BLaER1 treated with 17β-estradiol and CSF1 and Interleukin-3, amounts not matched to agents 10 nM and 100 nM (cell line): Measurements from ENCODE around the gene PCSK6.

Source experiments
- H3K27ac ChIP-seq, 11 experiments: shearing (Covaris generic); formaldehyde crosslinking; 2 replicates each; pipeline ENCODE4 v1.8.1; 2022
- H3K27me3 ChIP-seq, 11 experiments: shearing (Covaris generic); formaldehyde crosslinking; 2 replicates each; pipeline ENCODE4 v1.8.1; 2022
- H3K36me3 ChIP-seq, 11 experiments: shearing (Covaris generic); formaldehyde crosslinking; 2 replicates each; pipeline ENCODE4 v1.8.1; 2022
- H3K4me1 ChIP-seq, 10 experiments: shearing (Covaris generic); formaldehyde crosslinking; 2 replicates each; pipeline ENCODE4 v1.8.1; 2022
- H3K4me2 ChIP-seq, 11 experiments: shearing (Covaris generic); formaldehyde crosslinking; 2 replicates each; pipeline ENCODE4 v1.8.1; 2022
- H3K4me3 ChIP-seq, 10 experiments: shearing (Covaris generic); formaldehyde crosslinking; 2 replicates each; pipeline ENCODE4 v1.8.1; 2022
- H3K9ac ChIP-seq, 11 experiments: shearing (Covaris generic); formaldehyde crosslinking; 2 replicates each; pipeline ENCODE4 v1.8.1; 2022
- H3K9me3 ChIP-seq, 11 experiments: shearing (Covaris generic); formaldehyde crosslinking; replicated peaks in 1 of 11; 2 replicates each; pipeline ENCODE4 v1.8.1; 2022
- H4K20me1 ChIP-seq, 11 experiments: shearing (Covaris generic); formaldehyde crosslinking; 2 replicates each; pipeline ENCODE4 v1.8.1; 2022
- Cebpa-rat ChIP-seq, 11 experiments: shearing (Covaris generic); IDR thresholded peaks; 2 replicates each; pipeline ENCODE4 v1.8.1; 2022

PCSK6 gene

GRCh38 chr15:101316529-101316928, 173.0 kb downstream of the PCSK6 start:
- Histone ChIP-seq H3K9me3 (no peaks in the 10 kb centered on the region), H3K4me2 (no peak overlapping the region), H3K36me3 (no peaks in the 10 kb centered on the region), H3K27me3 (no peaks in the 10 kb centered on the region), H3K4me3 (no peak overlapping the region), H4K20me1 (no peaks in the 10 kb centered on the region), H3K4me1 (peaks cover 6 to 34% (median 30%) of the 10 kb centered on the region in 10 experiments; a peak in 18 of 20 replicates), H3K9ac (no peak overlapping the region), H3K27ac (no peak overlapping the region)
- TF ChIP-seq Cebpa-rat (IDR thresholded peaks at IDR 0.05): no peak

- H3K9ac ChIP-seq: no peak overlapping the region
- no peaks in the 10 kb centered on the region for H4K20me1 ChIP-seq
- no peaks in the 10 kb centered on the region for H3K9me3 ChIP-seq
- H3K36me3 ChIP-seq: no peaks in the 10 kb centered on the region
- no peaks in the 10 kb centered on the region for H3K27me3 ChIP-seq
- peaks cover under 1 to 27% (median 23%) of the 10 kb centered on the region in 10 experiments; a peak in 18 of 20 replicates for H3K4me1 ChIP-seq
- no peak for TF ChIP-seq Cebpa-rat (IDR thresholded peaks at IDR 0.05)
- no peak overlapping the region for H3K27ac ChIP-seq
- peak overlapping the region in 7 of 11 experiments; percentile 17 to 62 (median 29); a peak in 12 of 22 replicates for H3K4me2 ChIP-seq
- H3K4me3 ChIP-seq: no peak overlapping the region
Measured at GRCh38 chr15:101315736-101316135, 173.8 kb downstream of the PCSK6 start.

- H3K4me1 ChIP-seq: peaks cover 0 to 15% (median 11%) of the 10 kb centered on the region in 10 experiments; a peak in 16 of 20 replicates
- no peaks in the 10 kb centered on the region for H4K20me1 ChIP-seq
- H3K27me3 ChIP-seq: no peaks in the 10 kb centered on the region
- no peak overlapping the region for H3K27ac ChIP-seq
- H3K9ac ChIP-seq: no peak overlapping the region
- no peak overlapping the region for H3K4me3 ChIP-seq
- no peaks in the 10 kb centered on the region for H3K9me3 ChIP-seq
- TF ChIP-seq Cebpa-rat (IDR thresholded peaks at IDR 0.05): no peak
- H3K36me3 ChIP-seq: no peaks in the 10 kb centered on the region
- H3K4me2 ChIP-seq: no peak overlapping the region
Measured at GRCh38 chr15:101314336-101315125, 175.0 kb downstream of the PCSK6 start.

GRCh38 chr15:101313041-101313761, 176.3 kb downstream of the PCSK6 start:
- Histone ChIP-seq H3K36me3 (no peaks in the 10 kb centered on the region), H3K4me1 (peaks cover 0 to 18% (median 10%) of the 10 kb centered on the region in 10 experiments; a peak in 12 of 20 replicates), H3K27ac (no peak overlapping the region), H3K4me3 (no peak overlapping the region), H3K9me3 (no peaks in the 10 kb centered on the region), H3K4me2 (no peak overlapping the region), H4K20me1 (no peaks in the 10 kb centered on the region), H3K9ac (no peak overlapping the region), H3K27me3 (no peaks in the 10 kb centered on the region)
- no peak for TF ChIP-seq Cebpa-rat (IDR thresholded peaks at IDR 0.05)

GRCh38 chr15:101310508-101310907, 179.0 kb downstream of the PCSK6 start:
- no peak overlapping the region for H3K9ac ChIP-seq

GRCh38 chr15:101310161-101310480, 179.4 kb downstream of the PCSK6 start:
- no peak for TF ChIP-seq Cebpa-rat (IDR thresholded peaks at IDR 0.05)
- Histone ChIP-seq H3K36me3 (no peaks in the 10 kb centered on the region), H3K4me2 (no peak overlapping the region), H3K4me1 (peaks cover 0 to 31% (median 15%) of the 10 kb centered on the region in 10 experiments; a peak in 11 of 20 replicates), H3K9ac (no peak overlapping the region), H3K4me3 (no peak overlapping the region), H3K27ac (no peak overlapping the region), H3K27me3 (no peaks in the 10 kb centered on the region), H3K9me3 (no peaks in the 10 kb centered on the region), H4K20me1 (peaks cover 0 to 2% (median 0%) of the 10 kb centered on the region in 11 experiments; a peak in 1 of 22 replicates)

More at GRCh38 chr15:101310508-101310907, 179.0 kb downstream of the PCSK6 start:
- H3K9me3 ChIP-seq: no peaks in the 10 kb centered on the region
- no peak overlapping the region for H3K4me3 ChIP-seq
- H3K4me2 ChIP-seq: no peak overlapping the region
- H3K27ac ChIP-seq: no peak overlapping the region
- H4K20me1 ChIP-seq: peaks cover 0 to 2% (median 0%) of the 10 kb centered on the region in 11 experiments; a peak in 1 of 22 replicates
- peaks cover 0 to 33% (median 17%) of the 10 kb centered on the region in 10 experiments; a peak in 12 of 20 replicates for H3K4me1 ChIP-seq
- no peaks in the 10 kb centered on the region for H3K36me3 ChIP-seq
- H3K27me3 ChIP-seq: no peaks in the 10 kb centered on the region
- TF ChIP-seq Cebpa-rat (IDR thresholded peaks at IDR 0.05): no peak

- peaks cover 0 to 2% (median 0%) of the 10 kb centered on the region in 11 experiments; a peak in 1 of 22 replicates for H4K20me1 ChIP-seq
- H3K9me3 ChIP-seq: no peaks in the 10 kb centered on the region
- H3K4me1 ChIP-seq: peaks cover 0 to 28% (median 15%) of the 10 kb centered on the region in 10 experiments; a peak in 11 of 20 replicates
- H3K9ac ChIP-seq: no peak overlapping the region
- no peak overlapping the region for H3K4me2 ChIP-seq
- no peak overlapping the region for H3K27ac ChIP-seq
- no peak overlapping the region for H3K4me3 ChIP-seq
- no peaks in the 10 kb centered on the region for H3K36me3 ChIP-seq
- H3K27me3 ChIP-seq: no peaks in the 10 kb centered on the region
- TF ChIP-seq Cebpa-rat (IDR thresholded peaks at IDR 0.05): no peak
Measured at GRCh38 chr15:101309436-101310160, 179.9 kb downstream of the PCSK6 start.

GRCh38 chr15:101308604-101309435, 180.7 kb downstream of the PCSK6 start:
- H4K20me1 ChIP-seq: peaks cover 0 to 2% (median 0%) of the 10 kb centered on the region in 11 experiments; a peak in 1 of 22 replicates
- H3K9ac ChIP-seq: no peak overlapping the region
- no peak for TF ChIP-seq Cebpa-rat (IDR thresholded peaks at IDR 0.05)
- H3K4me1 ChIP-seq: peaks cover 0 to 28% (median 15%) of the 10 kb centered on the region in 10 experiments; a peak in 11 of 20 replicates
- H3K4me3 ChIP-seq: no peak overlapping the region
- H3K27me3 ChIP-seq: no peaks in the 10 kb centered on the region
- H3K27ac ChIP-seq: no peak overlapping the region
- H3K9me3 ChIP-seq: no peaks in the 10 kb centered on the region
- no peak overlapping the region for H3K4me2 ChIP-seq
- no peaks in the 10 kb centered on the region for H3K36me3 ChIP-seq
